Activated T-cell treated with anti-CD3 and anti-CD28 coated beads for 4 hours (primary cell): ENCODE measurements around the gene KIF26B.
"Not testable (repeated sequence)": the region's sequence is repeated elsewhere in the genome, so short reads cannot be mapped to it uniquely, and the experiment has no call there.

ENCODE experiments used
- DNase-seq: peaks from one replicate; pipeline ENCODE4 v3.0.0-alpha.2; 2020

The KIF26B gene

DNA sequence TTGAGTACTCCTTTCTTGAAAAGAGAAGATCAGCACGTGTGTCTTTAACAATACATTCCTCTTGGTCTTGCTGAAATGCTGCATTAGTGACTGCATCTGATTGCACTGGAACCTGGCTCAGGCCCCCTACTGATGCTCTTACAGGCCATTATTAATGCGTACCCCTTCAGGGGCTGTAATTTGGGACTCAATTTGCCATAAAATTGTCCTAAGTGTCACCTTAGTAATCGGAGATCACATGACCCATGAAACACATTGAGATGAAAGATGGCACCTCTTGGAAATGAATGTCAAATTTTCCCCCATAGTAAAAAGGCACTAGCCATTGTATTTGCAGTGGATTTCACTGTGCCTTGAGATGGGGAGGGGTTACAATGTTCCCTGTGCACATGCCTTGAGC is 563.3 kb downstream of the KIF26B start:
- no peak for DNase-seq

DNA sequence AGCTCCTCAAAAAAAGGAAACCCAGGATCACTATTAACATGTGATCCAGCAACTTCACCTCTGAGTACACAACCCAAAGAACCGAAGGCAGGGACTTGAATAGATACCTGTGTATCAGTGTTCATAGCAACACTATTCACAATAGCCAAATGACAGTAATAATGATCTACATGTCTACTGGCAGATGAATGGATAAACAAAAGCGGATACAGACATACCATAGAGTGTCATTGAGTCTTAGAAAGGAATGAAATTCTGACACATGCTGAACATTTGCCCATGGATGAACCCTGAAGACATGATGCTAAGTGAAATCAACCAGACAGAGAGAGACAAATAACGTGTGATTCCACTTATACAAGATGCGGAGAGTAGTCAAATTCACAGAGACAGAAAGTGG is 564.2 kb downstream of the KIF26B start:
- no peak for DNase-seq

DNA sequence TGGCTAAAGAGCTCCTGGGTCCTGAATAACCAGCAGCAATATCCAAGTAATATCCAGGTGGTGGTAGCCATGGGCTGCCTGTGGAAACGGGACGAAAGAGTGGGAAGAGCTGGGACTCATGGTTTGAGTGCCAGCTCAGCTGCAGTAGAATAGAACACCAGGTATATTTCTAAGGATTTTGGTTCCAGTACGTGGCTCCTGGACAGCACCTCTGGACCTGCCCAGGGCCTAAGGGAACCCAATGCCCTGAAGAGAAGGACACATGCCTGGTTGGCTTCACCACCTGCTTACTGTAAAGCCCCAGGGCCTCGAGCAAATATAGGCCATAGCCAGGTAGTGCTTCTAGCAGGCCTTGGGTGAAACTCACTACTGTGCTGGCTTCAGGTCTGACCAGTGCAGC is 566.7 kb downstream of the KIF26B start:
- DNase-seq = no peak

DNA sequence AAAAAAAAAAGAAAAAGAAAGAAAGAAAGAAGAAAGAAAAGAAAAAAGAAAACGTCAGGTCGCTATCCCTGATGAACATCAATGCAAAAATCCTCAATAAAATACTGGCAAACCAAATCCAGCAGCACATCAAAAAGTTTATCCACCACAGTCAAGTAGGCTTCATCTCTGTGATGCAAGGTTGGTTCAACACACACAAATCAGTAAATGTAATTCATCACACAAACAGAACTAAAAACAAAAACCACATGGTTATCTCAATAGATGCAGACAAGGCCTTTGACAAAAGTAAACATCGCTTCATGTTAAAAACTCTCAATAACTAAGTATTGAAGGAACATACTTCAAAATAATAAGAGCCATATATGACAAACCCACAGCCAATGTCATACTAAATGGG is 573.2 kb downstream of the KIF26B start:
- not testable (repeated sequence) for DNase-seq

DNA sequence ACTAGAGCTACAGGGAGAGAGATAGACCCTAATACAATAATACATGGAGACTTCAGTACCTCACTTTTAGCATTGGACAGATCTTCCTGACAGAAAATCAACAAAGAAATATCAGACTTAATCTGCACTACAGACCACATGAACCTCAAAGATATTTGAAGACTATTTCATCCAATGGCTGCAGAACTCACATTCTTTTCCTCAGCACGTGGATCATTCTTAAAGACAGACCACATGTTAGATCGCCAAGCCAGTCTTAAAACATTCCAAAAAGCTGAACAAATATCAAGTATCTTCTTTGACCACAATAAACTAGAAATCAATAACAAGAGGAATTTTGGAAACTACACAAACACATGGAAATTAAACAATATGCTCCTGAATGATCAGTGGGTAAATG is 576.0 kb downstream of the KIF26B start:
- no peak for DNase-seq

DNA sequence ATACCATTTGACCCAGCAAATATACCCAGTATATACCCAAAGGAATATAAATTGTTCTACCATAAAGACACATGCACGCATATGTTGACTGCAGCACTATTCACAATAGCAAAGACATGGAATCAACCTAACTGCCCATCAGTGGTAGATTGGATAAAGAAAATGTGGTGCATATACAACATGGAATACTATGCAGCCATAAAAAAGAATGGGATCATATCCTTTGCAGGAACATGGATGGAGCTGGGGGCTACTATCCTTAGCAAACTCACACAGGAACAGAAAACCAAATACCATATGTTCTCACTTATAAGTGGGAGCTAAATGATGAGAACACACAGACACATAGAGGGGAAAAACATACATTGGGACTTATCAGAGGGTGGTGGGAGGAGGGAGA is 585.6 kb downstream of the KIF26B start:
- DNase-seq = not testable (repeated sequence)

DNA sequence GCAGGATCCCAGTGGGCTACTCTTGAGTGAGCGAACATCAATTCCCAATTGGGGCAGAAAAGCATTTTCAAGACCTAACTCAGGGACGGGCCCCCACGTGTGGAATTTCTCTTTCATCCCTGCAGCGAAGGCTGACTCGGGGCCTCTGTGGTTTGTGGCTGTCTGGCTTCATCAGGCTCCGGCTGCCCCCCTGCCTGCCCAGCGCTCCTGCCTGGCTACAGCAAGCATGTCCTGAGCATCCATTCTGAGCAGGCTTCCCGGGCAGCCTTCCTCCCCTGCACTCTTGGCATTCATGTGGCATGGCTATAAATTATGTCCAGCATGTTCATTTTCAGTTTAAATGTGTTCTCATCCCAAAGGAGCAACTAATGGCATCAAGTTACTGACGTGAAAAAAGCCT is 588.1 kb downstream of the KIF26B start:
- no peak for DNase-seq

DNA sequence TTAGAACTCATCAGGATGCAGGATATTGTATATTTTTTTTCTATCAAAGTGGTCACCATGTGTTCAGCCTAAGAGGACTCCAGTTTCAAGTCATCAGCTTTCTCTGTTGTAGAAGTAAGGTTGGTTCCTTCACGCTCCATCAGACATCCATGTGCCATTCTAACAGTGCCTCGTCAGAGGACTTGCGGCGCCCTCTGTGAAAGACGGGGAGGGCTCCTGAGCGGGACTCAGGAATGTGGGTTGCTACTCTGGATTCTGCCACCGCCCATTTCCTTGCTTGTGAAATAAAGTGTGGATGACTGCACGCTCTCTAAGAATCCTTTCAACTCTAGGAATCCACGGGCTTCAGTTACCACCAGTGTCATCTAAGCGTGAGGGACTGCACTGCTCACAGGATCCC is 593.5 kb downstream of the KIF26B start:
- DNase-seq = no peak

DNA sequence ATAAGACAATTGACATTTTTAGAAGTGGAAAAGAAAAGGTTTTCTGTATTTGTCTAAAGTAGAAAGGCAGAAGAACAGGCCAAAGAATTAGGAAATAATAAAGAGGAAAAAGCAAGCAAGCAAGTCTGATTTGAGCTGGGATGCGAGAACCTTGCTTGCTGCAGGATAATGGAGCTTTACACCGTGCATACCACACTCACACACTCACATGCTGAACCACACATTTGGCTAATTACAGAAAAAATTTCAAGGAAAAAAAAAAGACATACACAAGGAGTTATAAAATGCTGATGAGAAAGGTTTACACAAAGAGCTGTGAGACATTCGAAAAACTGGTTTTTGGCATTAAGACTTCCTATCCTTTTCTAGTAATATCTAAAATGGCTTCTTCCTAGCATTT is 593.9 kb downstream of the KIF26B start:
- no peak for DNase-seq

DNA sequence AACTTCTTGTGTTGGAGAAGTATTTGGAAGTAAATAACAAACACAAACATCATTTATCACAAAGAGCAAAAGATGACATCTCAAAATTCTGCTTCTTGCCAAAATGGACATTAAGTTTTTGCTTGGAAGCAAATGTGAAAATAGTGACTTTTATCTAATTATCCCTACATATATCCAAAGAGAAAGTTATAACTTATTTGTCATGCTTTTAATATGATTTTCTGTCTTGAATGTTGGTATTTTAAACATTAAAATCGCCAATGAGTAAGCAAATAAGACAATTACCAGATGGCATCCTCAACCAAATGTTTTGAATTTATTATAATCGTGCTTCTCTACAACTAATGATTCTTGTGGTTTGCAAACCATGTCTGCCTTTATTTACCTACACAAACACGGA is 594.3 kb downstream of the KIF26B start:
- no peak for DNase-seq

DNA sequence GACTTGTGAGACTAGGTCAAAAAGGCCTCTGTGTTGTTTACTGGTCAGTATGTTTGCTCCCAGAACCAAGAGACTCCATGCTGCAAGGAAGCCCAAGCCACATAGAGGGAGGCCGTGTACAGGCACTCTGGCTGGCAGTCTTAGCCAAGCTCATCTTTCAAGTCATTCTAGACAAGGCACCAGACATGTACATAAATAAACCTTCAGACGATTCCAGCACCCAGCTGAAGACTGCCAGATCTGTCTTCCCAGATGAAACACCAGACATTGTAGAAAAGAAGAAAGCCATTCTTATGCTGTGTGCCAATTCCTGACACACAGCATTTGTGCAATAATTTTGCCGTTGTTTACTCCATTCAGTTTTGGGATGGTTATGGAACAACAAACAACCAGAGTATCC is 595.5 kb downstream of the KIF26B start:
- no peak for DNase-seq

DNA sequence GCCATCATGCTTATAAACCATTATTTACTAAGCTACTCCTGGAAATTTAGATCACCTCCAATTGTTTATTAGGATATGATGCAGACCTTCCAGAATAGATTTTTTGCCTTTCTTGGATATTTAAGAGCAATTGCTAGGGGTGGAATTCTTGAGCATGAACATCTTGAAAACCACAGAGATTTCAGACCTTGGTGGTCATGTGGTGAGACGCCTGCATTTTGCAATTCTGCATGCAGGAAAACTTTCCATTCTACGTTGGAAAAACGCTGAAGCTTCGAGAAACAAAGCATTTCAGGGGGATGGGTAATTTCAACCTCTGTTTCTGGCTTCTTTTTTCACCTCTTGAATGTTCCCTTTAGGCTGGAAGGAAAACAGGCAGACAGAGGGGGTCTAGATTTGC is 596.3 kb downstream of the KIF26B start:
- no peak for DNase-seq

DNA sequence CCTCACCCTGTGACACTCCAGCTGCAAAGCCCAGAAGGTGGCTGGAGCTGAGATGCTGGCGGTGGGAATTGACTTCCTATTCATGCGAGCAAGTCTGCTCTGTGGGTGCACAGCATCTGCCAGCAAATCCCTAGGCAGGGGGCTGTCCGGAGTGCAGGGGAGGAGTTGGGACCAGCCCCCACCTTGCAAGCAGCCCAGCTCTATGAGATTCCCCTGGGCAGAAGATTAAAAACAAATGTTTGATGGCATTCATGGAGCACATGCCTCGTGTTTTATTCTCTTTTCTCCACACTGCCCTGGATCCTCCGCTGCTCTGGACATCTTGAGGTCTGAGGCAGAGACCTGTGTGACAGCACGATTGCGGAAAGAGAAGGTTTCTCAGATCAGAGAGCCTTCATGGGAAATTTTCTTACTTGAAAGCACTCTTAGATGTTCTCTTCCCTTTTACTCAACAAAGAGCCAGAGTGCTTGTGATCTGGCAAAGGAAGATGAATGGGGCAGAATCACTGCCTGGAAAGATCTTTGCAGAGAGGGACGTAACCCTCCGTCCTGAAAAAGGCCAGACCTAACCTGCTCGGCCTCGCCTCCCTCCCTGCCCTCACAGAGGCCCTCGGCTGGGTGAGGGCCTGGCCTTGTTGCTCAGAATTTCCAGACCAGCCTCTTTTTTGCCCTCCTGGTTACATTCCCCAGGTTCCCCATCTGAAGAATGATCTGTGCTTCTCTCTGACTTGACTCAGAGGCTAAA is 597.1 kb downstream of the KIF26B start:
- DNase-seq = no peak

DNA sequence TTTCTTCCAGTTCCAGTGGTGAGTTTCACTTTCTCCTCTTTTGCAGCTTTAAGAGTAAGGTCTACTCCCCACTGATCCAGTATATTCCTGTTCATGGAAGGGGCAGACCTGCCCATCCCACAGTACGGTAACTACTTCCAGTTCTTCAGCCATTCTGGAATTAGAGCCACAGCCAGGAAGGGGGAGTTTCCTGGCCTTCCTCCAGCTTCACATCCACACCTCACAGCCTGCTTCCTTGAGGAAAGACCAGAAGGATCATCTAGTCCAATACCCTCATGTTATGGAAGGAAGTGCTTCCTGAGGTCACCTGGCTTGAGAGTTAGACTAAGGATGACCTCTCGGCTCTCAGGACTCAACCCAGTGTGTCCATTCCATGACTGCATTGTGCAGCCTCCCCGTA is 597.8 kb downstream of the KIF26B start:
- no peak for DNase-seq

DNA sequence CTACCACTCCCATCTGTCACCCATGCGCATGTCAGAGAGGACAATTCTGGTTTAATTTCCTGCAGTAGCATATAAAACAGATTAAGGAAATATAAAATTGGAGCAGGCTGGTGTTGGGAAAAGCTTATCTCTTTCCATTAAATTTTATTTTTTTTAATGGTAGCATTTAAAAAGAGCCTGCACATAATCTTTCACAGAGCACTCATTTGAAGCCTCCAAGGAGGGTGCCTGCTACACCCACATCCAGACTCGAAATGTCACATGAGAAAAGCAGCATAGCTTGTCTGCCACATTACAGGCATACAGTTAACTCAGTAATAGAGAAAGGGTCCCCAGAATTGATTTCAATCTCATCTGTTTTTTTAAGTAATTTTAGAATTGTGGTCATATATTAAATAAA is 599.0 kb downstream of the KIF26B start:
- DNase-seq = no peak

DNA sequence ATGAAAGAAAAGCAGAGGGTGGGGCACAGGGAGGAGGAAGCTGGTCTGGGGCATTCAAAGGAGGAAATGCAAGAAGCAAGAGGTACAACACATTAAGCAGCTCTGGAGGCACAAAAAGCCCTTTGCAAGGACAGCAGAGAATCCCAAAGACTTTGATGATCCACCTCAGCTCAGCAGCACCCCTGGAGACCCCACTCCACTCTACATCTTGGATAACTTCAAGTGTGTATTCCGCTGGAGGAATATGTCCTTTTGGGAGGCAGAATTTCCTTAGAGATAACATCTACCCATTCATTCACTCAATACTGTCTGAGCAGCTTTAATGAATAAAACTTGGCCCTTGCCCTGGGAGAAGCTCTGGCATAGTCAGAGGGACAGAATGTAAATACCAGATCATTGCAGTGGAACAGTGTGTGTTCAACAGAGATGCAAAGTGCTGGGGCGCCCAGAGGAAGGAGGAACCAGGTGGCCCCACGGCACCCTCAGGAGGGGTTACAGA is 599.7 kb downstream of the KIF26B start:
- no peak for DNase-seq
